PC-3 (cell line): Measurements from ENCODE around the gene RPS6KA2. TPM values are rescaled to one million over a fixed set of nuclear protein-coding genes. Genes with fewer than 3 reads are reported as not detected.

Source experiments
- ATAC-seq: fragments of 200-7000 bp; cut with Tn5 transposase; 2 replicates; pipeline ENCODE4 v1.9.1; 2020; ENCODE audit warnings: mild to moderate bottlenecking, moderate library complexity
- BruUV-seq: library from RNA; stranded (reverse); fragments of 400-500 nt; replicated peaks from 2 replicates; lab custom pipeline; 2021; lab: Mats Ljungman, UMichigan
- CTCF ChIA-PET: fragments of 300-600 bp; sonication (Branson Sonifier 250); formaldehyde crosslinking; loops from one replicate; lab custom pipeline; 2022; ENCODE audit warnings: antibody characterized with exemption; lab: Charles Lee
- POLR2A ChIA-PET: fragments of 300-600 bp; sonication (Branson Sonifier 250); formaldehyde crosslinking; loops from one replicate; lab custom pipeline; 2022; ENCODE audit warnings: antibody characterized with exemption; ENCODE audit not compliant: unreplicated experiment; lab: Charles Lee
- DNase-seq: peaks from one replicate; pipeline ENCODE4 v3.0.0-alpha.2; 2015
- H2AFZ ChIP-seq: fragments of 300-600 bp; sonication (generic); 2 replicates; pipeline ENCODE4 v1.6.0; 2016; ENCODE audit warnings: antibody characterized with exemption, low read length
- H3F3A ChIP-seq: fragments of 300-600 bp; sonication (generic); one replicate; pipeline ENCODE4 v1.6.0; 2017; ENCODE audit warnings: antibody characterized with exemption, low read length, control low read depth, mild to moderate bottlenecking; ENCODE audit not compliant: unreplicated experiment
- H3K27ac ChIP-seq: fragments of 300-600 bp; sonication (generic); 2 replicates; pipeline ENCODE4 v1.5.1; 2016; ENCODE audit warnings: mild to moderate bottlenecking, low read length
- H3K27me3 ChIP-seq: fragments of 300-600 bp; sonication (generic); 2 replicates; pipeline ENCODE4 v1.6.1; 2016; ENCODE audit warnings: low read length, mixed read lengths
- H3K36me3 ChIP-seq: fragments of 300-600 bp; sonication (generic); 2 replicates; pipeline ENCODE4 v1.6.1; 2016; ENCODE audit warnings: low read depth, mixed run types, low read length, mixed read lengths
- H3K4me1 ChIP-seq: fragments of 300-600 bp; sonication (generic); 2 replicates; pipeline ENCODE4 v1.5.1; 2016; ENCODE audit warnings: low read length; ENCODE audit not compliant: insufficient read depth
- H3K4me2 ChIP-seq: fragments of 300-600 bp; sonication (generic); 2 replicates; pipeline ENCODE4 v1.6.0; 2016; ENCODE audit warnings: low read length
- H3K4me3 ChIP-seq: fragments of 300-600 bp; sonication (generic); 2 replicates; pipeline ENCODE4 v1.5.1; 2016; ENCODE audit warnings: mild to moderate bottlenecking, low read length, mixed read lengths
- H3K79me2 ChIP-seq: fragments of 300-600 bp; sonication (generic); 2 replicates; pipeline ENCODE4 v1.6.1; 2017; ENCODE audit warnings: low read length, mixed read lengths
- H3K9ac ChIP-seq: fragments of 300-600 bp; sonication (generic); 2 replicates; pipeline ENCODE4 v1.6.0; 2016; ENCODE audit warnings: mild to moderate bottlenecking, low read length
- H3K9me2 ChIP-seq: fragments of 300-600 bp; sonication (generic); replicated peaks from 2 replicates; pipeline ENCODE4 v1.6.1; 2016; ENCODE audit warnings: mixed run types, low read length, mixed read lengths
- H3K9me3 ChIP-seq: fragments of 300-600 bp; sonication (generic); 2 replicates; pipeline ENCODE4 v1.6.1; 2016; ENCODE audit warnings: low read length, mixed read lengths
- H4K20me1 ChIP-seq: fragments of 300-600 bp; sonication (generic); 2 replicates; pipeline ENCODE4 v1.6.1; 2016; ENCODE audit warnings: low read length, mixed read lengths
- EZH2 ChIP-seq: fragments of 300-600 bp; sonication (generic); IDR thresholded peaks from one replicate; pipeline ENCODE4 v1.6.1; 2017; ENCODE audit warnings: antibody characterized with exemption, mild to moderate bottlenecking, low read length; ENCODE audit not compliant: unreplicated experiment
- EZH2phosphoT487 ChIP-seq: fragments of 300-600 bp; sonication (generic); IDR thresholded peaks from 2 replicates; pipeline ENCODE4 v1.6.1; 2018; ENCODE audit warnings: mild to moderate bottlenecking, antibody characterized with exemption, low read length, borderline replicate concordance
- intact Hi-C: fragments of 100-400 bp; cut with micrococcal nuclease; formaldehyde crosslinking; loops from 2 replicates; pipeline ENCODE4 v1.9.0; 2023
- total RNA-seq: library from RNA; depleted of rRNA; stranded (reverse); fragments of >200 nt; gene quantifications from 2 replicates; pipeline ENCODE4 v1.2.3, GENCODE V29; 2014
- TF ChIP-seq, protein P1 (sequence below): fragments of 300-600 bp; sonication (generic); conservative IDR thresholded peaks from 2 replicates; pipeline ENCODE4 v1.5.1; 2017; ENCODE audit warnings: antibody characterized with exemption, low read depth, mild to moderate bottlenecking, low read length

Gene RPS6KA2
- total RNA-seq, 1 experiment from 2014 or later = 5.1 TPM

DNA sequence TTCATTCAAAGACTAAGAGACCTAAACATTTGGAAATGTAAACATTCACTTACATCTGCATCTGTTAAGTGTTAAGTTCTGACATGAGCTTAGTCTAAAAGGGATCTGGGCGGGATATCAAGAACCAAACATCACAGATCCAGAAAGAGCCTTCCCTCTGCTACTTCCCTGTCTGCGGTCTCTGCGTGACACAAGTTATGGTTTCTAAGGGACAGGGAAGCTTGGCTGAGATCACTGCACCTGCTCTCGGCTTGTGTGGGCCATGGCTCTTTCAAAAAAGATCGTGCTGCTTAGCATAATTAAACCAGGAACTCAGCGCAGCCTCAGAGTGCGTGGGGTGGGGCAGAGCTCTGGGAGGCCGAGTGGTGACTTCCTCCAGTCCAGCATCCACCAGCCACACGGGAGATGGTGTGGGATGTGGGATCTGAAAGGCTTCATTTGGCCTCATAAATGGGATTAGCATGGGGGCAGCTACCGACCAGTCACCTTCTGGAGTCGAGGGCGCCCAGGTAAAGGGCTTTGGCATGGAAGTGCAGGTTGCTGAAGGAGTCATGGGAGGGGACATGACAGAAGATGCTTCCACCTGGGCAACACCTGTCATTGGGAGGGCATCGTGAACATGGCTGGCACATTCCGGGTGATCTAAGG, 23.9 kb downstream of the RPS6KA2 start:
- BruUV-seq = no TSS peak
- Histone ChIP-seq H3K27me3 (no peaks in the 10 kb centered on the region), H3F3A (no peaks in the 10 kb centered on the region), H4K20me1 (no peaks in the 10 kb centered on the region), H3K27ac (no peak overlapping the region), H3K4me1 (no peaks in the 10 kb centered on the region), H3K79me2 (no peaks in the 10 kb centered on the region), H3K9me3 (no peaks in the 10 kb centered on the region), H3K9ac (no peak overlapping the region), H3K4me3 (no peak overlapping the region), H3K36me3 (no peaks in the 10 kb centered on the region), H2AFZ (no peak overlapping the region), H3K4me2 (no peak overlapping the region), H3K9me2 (no peaks in the 10 kb centered on the region)
- CTCF ChIA-PET = no interaction called here
- DNase-seq (no peak), ATAC-seq (no peak)
- POLR2A ChIA-PET = no interaction called here
- TF ChIP-seq, protein P1, sequence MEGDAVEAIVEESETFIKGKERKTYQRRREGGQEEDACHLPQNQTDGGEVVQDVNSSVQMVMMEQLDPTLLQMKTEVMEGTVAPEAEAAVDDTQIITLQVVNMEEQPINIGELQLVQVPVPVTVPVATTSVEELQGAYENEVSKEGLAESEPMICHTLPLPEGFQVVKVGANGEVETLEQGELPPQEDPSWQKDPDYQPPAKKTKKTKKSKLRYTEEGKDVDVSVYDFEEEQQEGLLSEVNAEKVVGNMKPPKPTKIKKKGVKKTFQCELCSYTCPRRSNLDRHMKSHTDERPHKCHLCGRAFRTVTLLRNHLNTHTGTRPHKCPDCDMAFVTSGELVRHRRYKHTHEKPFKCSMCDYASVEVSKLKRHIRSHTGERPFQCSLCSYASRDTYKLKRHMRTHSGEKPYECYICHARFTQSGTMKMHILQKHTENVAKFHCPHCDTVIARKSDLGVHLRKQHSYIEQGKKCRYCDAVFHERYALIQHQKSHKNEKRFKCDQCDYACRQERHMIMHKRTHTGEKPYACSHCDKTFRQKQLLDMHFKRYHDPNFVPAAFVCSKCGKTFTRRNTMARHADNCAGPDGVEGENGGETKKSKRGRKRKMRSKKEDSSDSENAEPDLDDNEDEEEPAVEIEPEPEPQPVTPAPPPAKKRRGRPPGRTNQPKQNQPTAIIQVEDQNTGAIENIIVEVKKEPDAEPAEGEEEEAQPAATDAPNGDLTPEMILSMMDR = no peak
- TF ChIP-seq EZH2phosphoT487 (no peak), EZH2 (no peak)
- intact Hi-C loops = no loop called here

DNA sequence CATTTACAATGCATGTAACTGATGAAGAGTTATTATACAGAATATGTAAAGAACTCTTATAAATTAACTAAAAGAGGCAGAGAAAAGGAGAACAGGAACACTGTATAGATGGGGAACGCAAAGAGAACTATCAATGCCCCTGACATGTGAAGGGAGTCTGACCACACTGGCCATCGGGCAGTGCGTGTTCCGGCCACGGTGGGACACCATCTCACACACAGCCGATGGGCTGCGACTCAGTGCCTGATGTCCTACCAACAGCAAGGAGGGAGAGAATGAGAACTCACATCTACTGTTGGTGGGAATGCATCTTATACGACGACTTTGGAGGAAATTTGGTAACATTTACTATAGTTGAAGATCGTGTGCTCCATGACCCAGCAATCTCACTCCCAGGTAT, 25.1 kb downstream of the RPS6KA2 start:
- no peaks in the 10 kb centered on the region for H3K9me2 ChIP-seq
- no peak overlapping the region for H3K27ac ChIP-seq
- H3K4me2 ChIP-seq = no peak overlapping the region
- H3K27me3 ChIP-seq = no peaks in the 10 kb centered on the region
- H3K36me3 ChIP-seq = no peaks in the 10 kb centered on the region
- no TSS peak for BruUV-seq
- intact Hi-C loops = no loop called here
- TF ChIP-seq EZH2phosphoT487 (no peak), EZH2 (no peak)
- TF ChIP-seq, protein P1 = no peak
- H3K4me1 ChIP-seq = no peaks in the 10 kb centered on the region
- H3F3A ChIP-seq = no peaks in the 10 kb centered on the region
- H3K9ac ChIP-seq = no peak overlapping the region
- H4K20me1 ChIP-seq = no peaks in the 10 kb centered on the region
- H3K9me3 ChIP-seq = no peaks in the 10 kb centered on the region
- H3K4me3 ChIP-seq = no peak overlapping the region
- ChIA-PET POLR2A (no interaction called here), CTCF (no interaction called here)
- no peak for ATAC-seq
- no peak overlapping the region for H2AFZ ChIP-seq
- H3K79me2 ChIP-seq = no peaks in the 10 kb centered on the region
- DNase-seq = no peak

DNA sequence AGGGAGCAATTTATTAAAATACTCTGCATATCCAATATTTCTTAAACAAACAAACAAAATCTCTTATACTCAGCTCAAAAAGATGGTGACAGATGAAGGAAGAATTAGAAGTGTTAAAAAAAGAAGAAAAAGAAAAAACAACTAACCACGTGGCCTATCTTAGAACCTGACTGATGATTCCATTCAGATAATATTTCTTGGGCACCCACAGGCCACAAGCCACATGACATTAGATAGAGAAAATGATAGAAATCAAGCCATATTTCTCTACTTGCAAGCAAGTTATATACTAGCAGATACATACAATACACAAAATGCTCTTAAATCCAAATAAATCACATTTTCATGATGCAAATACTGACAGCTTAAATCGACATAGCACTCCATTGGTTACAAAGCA, 26.1 kb downstream of the RPS6KA2 start:
- no peak overlapping the region for H3K4me2 ChIP-seq
- H2AFZ ChIP-seq = no peak overlapping the region
- BruUV-seq = no TSS peak
- no peaks in the 10 kb centered on the region for H3K4me1 ChIP-seq
- DNase-seq (no peak), ATAC-seq (no peak)
- no peaks in the 10 kb centered on the region for H3K27me3 ChIP-seq
- no peak overlapping the region for H3K4me3 ChIP-seq
- no peaks in the 10 kb centered on the region for H3K9me3 ChIP-seq
- H3K27ac ChIP-seq = no peak overlapping the region
- H3K9ac ChIP-seq = no peak overlapping the region
- H3K36me3 ChIP-seq = no peaks in the 10 kb centered on the region
- no peaks in the 10 kb centered on the region for H3K79me2 ChIP-seq
- TF ChIP-seq EZH2 (no peak), EZH2phosphoT487 (no peak)
- TF ChIP-seq, protein P1 = no peak
- intact Hi-C loops = no loop called here
- no peaks in the 10 kb centered on the region for H3F3A ChIP-seq
- no peaks in the 10 kb centered on the region for H4K20me1 ChIP-seq
- H3K9me2 ChIP-seq = no peaks in the 10 kb centered on the region
- CTCF ChIA-PET = no interaction called here
- POLR2A ChIA-PET = no interaction called here
